CD4-positive, alpha-beta memory T cell (primary cell): ENCODE data around the gene SOS1. TPM values are rescaled to one million over a fixed set of nuclear protein-coding genes. Genes with fewer than 3 reads are reported as not detected.
A peak's percentile ranks its signal among the peaks of the same experiment; 100 is the strongest.

Experiments
- CTCF ChIA-PET: fragments of 350-600 bp; sonication (Branson Sonifier 250); formaldehyde crosslinking; loops from one replicate; lab custom pipeline; 2021; ENCODE audit warnings: inconsistent platforms; ENCODE audit not compliant: partially characterized antibody; lab: Charles Lee
- POLR2A ChIA-PET: fragments of 350-600 bp; sonication (Branson Sonifier 250); formaldehyde crosslinking; loops from one replicate; lab custom pipeline; 2021; ENCODE audit not compliant: partially characterized antibody; lab: Charles Lee
- DNase-seq, 5 donors: peaks; one replicate each; pipeline versions ENCODE4 v3.0.0 to v3.0.0-alpha.2; 2020 to 2022; ENCODE audit warnings: mixed read lengths in 1 of 5
- H3K27ac ChIP-seq: one replicate; pipeline ENCODE4 v1.7.0; 2013; ENCODE audit warnings: low read depth, low read length
- H3K27me3 ChIP-seq: 2 replicates; pipeline ENCODE4 v1.7.0; 2013; ENCODE audit warnings: mild to moderate bottlenecking, low read length, moderate library complexity; ENCODE audit not compliant: insufficient read depth
- H3K36me3 ChIP-seq: 2 replicates; pipeline ENCODE4 v1.7.0; 2013; ENCODE audit warnings: mild to moderate bottlenecking, low read length, moderate library complexity; ENCODE audit not compliant: insufficient read depth
- H3K4me1 ChIP-seq: 2 replicates; pipeline ENCODE4 v1.7.0; 2013; ENCODE audit warnings: mild to moderate bottlenecking, low read length, moderate library complexity; ENCODE audit not compliant: insufficient read depth
- H3K4me3 ChIP-seq, 2 donors: one replicate each; pipeline ENCODE4 v1.7.0; 2013; ENCODE audit warnings: low read length in 2 of 2, mild to moderate bottlenecking in 1 of 2
- H3K9me3 ChIP-seq, 2 donors: one replicate each; pipeline ENCODE4 v1.7.0; 2013; ENCODE audit warnings: low read length in 2 of 2, control low read depth in 1 of 2; ENCODE audit not compliant: control insufficient read depth in 1 of 2
- H3K27ac Mint-ChIP-seq, 7 donors: one replicate each; pipeline ENCODE4 v1.8.0; 2020 to 2021; ENCODE audit warnings: mixed read lengths in 7 of 7, mild to moderate bottlenecking in 6 of 7, inconsistent platforms in 3 of 7, moderate library complexity in 3 of 7
- H3K27me3 Mint-ChIP-seq, 2 donors: one replicate each; pipeline ENCODE4 v1.8.0; 2020 to 2021; ENCODE audit warnings: mixed read lengths in 2 of 2
- H3K36me3 Mint-ChIP-seq, 2 donors: one replicate each; pipeline ENCODE4 v1.8.0; 2020 to 2021; ENCODE audit warnings: mixed read lengths in 2 of 2, inconsistent platforms in 1 of 2, mild to moderate bottlenecking in 1 of 2
- H3K4me1 Mint-ChIP-seq, 4 donors: one replicate each; pipeline ENCODE4 v1.8.0; 2020 to 2021; ENCODE audit warnings: mixed read lengths in 4 of 4, mild to moderate bottlenecking in 1 of 4
- H3K4me3 Mint-ChIP-seq, 8 donors: one replicate each; pipeline ENCODE4 v1.8.0; 2020 to 2021; ENCODE audit warnings: mixed read lengths in 8 of 8, mild to moderate bottlenecking in 7 of 8, moderate library complexity in 6 of 8, inconsistent platforms in 3 of 8
- H3K9me3 Mint-ChIP-seq, 8 donors: one replicate each; pipeline ENCODE4 v1.8.0; 2020 to 2021; ENCODE audit warnings: mixed read lengths in 8 of 8, mild to moderate bottlenecking in 5 of 8, inconsistent platforms in 3 of 8, moderate library complexity in 1 of 8
- intact Hi-C: fragments of 100-400 bp; cut with micrococcal nuclease; formaldehyde crosslinking; loops from one replicate; pipeline ENCODE4 v1.15.1; 2023
- polyA plus RNA-seq, 2 donors: library from polyadenylated mRNA; unstranded; fragments of 300-500 nt; fragmentation: Illumina TruSeq; gene quantifications; one replicate each; pipeline ENCODE4 v1.2.3, GENCODE V29; 2021
- total RNA-seq, 2 experiments: library from RNA; stranded (reverse); gene quantifications; one replicate each; pipeline ENCODE4 v1.2.3, GENCODE V29; 2021

Gene SOS1
- total and polyA plus RNA-seq, 4 experiments from 2014 or later: 5.7 to 103 (median 60.0) TPM

DNA sequence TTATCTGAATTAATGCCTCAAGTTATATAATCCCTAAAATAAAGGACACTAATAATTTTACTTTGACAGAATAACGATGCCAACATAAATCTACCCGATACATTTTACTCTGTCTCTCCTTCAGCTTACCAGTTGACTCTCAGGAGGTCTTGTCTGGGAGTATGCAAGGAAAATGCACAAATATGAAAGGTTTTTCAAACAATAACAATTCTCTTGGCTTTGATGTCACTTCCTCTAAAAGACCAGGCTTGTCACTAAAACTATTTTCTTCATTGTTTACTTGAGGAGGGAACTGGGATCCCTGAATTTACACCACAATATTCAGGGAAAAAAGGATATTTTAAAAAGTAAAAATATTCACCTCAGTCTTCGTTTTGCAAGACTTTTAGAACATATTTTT lies 97.2 kb downstream of the SOS1 start:
- Mint-ChIP-seq H3K27me3 (no peaks in the 10 kb centered on the region), H3K9me3 (no peaks in the 10 kb centered on the region), H3K4me1 (peaks cover 0 to 9% (median 6%) of the 10 kb centered on the region in 4 donors), H3K27ac (peak overlapping the region in 2 of 7 donors; percentile 17 to 48), H3K4me3 (no peak overlapping the region), H3K36me3 (peaks cover 27 to 30% of the 10 kb centered on the region in 2 donors)
- H3K4me3 ChIP-seq: no peak overlapping the region
- H3K4me1 ChIP-seq: no peaks in the 10 kb centered on the region
- ChIA-PET POLR2A (no interaction called here), CTCF (no interaction called here)
- no peaks in the 10 kb centered on the region for H3K27me3 ChIP-seq
- intact Hi-C loops: no loop called here
- no peak overlapping the region for H3K27ac ChIP-seq
- peaks cover 3% of the 10 kb centered on the region for H3K36me3 ChIP-seq
- H3K9me3 ChIP-seq: no peaks in the 10 kb centered on the region
- no peak for DNase-seq

DNA sequence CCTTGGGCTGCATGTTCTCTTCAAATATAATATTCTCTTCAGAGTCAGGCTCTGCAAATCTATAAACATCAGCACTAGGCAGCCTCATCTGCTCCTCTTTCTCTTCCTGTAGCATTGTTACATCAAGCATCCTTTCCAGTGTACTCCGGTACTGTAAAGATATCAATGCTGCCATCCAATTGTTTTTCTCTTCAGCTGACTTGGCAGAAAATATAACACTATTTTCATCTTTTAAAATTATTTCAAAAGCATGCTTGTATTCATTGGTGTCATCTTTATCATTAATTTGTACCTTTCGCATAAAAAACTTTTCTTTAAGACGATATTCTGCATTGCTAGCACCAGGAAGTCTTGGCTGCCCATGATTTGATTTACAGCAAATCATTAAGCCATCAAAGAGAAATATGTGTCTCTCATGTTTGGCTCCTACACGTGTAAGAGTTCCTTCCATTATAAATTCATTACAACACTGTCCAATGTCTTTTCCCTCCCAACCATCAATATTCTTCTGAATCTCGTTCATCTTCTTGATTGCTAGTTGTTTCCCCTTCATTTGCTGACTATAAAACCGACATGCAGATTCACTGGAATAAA lies 98.1 kb downstream of the SOS1 start:
- Histone ChIP-seq H3K27me3 (no peaks in the 10 kb centered on the region), H3K36me3 (peaks cover 3% of the 10 kb centered on the region), H3K4me1 (no peaks in the 10 kb centered on the region), H3K4me3 (no peak overlapping the region), H3K9me3 (no peaks in the 10 kb centered on the region), H3K27ac (no peak overlapping the region)
- Mint-ChIP-seq H3K36me3 (peaks cover 20 to 24% of the 10 kb centered on the region in 2 donors), H3K27ac (peak overlapping the region in 2 of 7 donors; percentile 8 to 62), H3K4me3 (no peak overlapping the region), H3K4me1 (peaks cover 0 to 10% (median 9%) of the 10 kb centered on the region in 4 donors), H3K27me3 (no peaks in the 10 kb centered on the region), H3K9me3 (no peaks in the 10 kb centered on the region)
- no peak for DNase-seq
- ChIA-PET POLR2A (no interaction called here), CTCF (no interaction called here)
- intact Hi-C loops: no loop called here

- H3K4me1 ChIP-seq: no peaks in the 10 kb centered on the region
- POLR2A ChIA-PET: no interaction called here
- no peak for DNase-seq
- no peaks in the 10 kb centered on the region for H3K9me3 Mint-ChIP-seq
- peaks cover 3 to 11% (median 9%) of the 10 kb centered on the region in 4 donors for H3K4me1 Mint-ChIP-seq
- no peak overlapping the region for H3K27ac Mint-ChIP-seq
- H3K4me3 Mint-ChIP-seq: no peak overlapping the region
- CTCF ChIA-PET: interaction anchor here (0.9 kb wide), 1 partner anchor 210 kb away, joined by 3 read pairs; no protein-coding TSS in a partner anchor
- peaks cover 3% of the 10 kb centered on the region for H3K36me3 ChIP-seq
- no peaks in the 10 kb centered on the region for H3K27me3 Mint-ChIP-seq
- no peaks in the 10 kb centered on the region for H3K27me3 ChIP-seq
- peaks cover 20 to 23% of the 10 kb centered on the region in 2 donors for H3K36me3 Mint-ChIP-seq
- intact Hi-C loops: no loop called here
- no peaks in the 10 kb centered on the region for H3K9me3 ChIP-seq
- no peak overlapping the region for H3K4me3 ChIP-seq
- no peak overlapping the region for H3K27ac ChIP-seq
Measured at GRCh38 chr2:39020383-39020782, 100.5 kb downstream of the SOS1 start.

GRCh38 chr2:39018638-39019037 lies 102.2 kb downstream of the SOS1 start:
- no peaks in the 10 kb centered on the region for H3K27me3 Mint-ChIP-seq
- CTCF ChIA-PET: no interaction called here
- no peaks in the 10 kb centered on the region for H3K27me3 ChIP-seq
- H3K4me1 Mint-ChIP-seq: peaks cover 4 to 11% (median 9%) of the 10 kb centered on the region in 4 donors
- no peak for DNase-seq
- H3K9me3 ChIP-seq: no peaks in the 10 kb centered on the region
- H3K36me3 Mint-ChIP-seq: peaks cover 18 to 24% of the 10 kb centered on the region in 2 donors
- H3K27ac Mint-ChIP-seq: no peak overlapping the region
- intact Hi-C loops: no loop called here
- no peaks in the 10 kb centered on the region for H3K4me1 ChIP-seq
- no peak overlapping the region for H3K4me3 Mint-ChIP-seq
- peaks cover 3% of the 10 kb centered on the region for H3K36me3 ChIP-seq
- no peaks in the 10 kb centered on the region for H3K9me3 Mint-ChIP-seq
- no peak overlapping the region for H3K27ac ChIP-seq
- POLR2A ChIA-PET: no interaction called here
- no peak overlapping the region for H3K4me3 ChIP-seq

GRCh38 chr2:39017334-39017733 lies 103.5 kb downstream of the SOS1 start:
- ChIA-PET POLR2A (no interaction called here), CTCF (no interaction called here)
- Mint-ChIP-seq H3K4me3 (no peak overlapping the region), H3K27me3 (no peaks in the 10 kb centered on the region), H3K27ac (peak overlapping the region in 2 of 7 donors; percentile 7 to 15), H3K4me1 (peaks cover 4 to 9% (median 7%) of the 10 kb centered on the region in 4 donors), H3K9me3 (no peaks in the 10 kb centered on the region), H3K36me3 (peaks cover 17 to 26% of the 10 kb centered on the region in 2 donors)
- Histone ChIP-seq H3K4me3 (no peak overlapping the region), H3K27ac (no peak overlapping the region), H3K9me3 (no peaks in the 10 kb centered on the region), H3K4me1 (no peaks in the 10 kb centered on the region), H3K27me3 (no peaks in the 10 kb centered on the region), H3K36me3 (no peaks in the 10 kb centered on the region)
- DNase-seq: no peak
- intact Hi-C loops: no loop called here

DNA sequence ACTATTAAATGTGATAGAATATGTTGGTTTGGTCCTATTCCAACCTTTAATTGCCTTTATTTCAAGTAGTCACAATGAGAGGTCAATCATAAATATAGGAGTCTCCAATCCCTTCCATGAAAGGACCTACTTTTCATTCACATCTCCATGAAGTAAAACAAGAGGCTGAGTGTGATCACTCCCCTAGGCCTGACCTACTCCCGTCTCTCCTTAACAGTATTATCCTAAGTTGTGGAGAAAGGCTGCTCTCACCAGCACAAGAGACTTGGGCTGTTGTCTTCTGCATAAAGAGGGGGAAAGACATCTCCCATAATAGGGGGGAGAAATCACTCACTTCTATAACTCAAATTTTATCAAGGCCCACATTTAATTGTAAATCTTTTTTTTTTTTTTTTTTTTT lies 105.4 kb downstream of the SOS1 start:
- CTCF ChIA-PET: interaction anchor here (0.9 to 1.8 kb wide), 2 partner anchors 11 to 68 kb away, joined by 3 read pairs; no protein-coding TSS in a partner anchor
- no peaks in the 10 kb centered on the region for H3K9me3 Mint-ChIP-seq
- H3K4me1 Mint-ChIP-seq: peaks cover 4 to 9% (median 7%) of the 10 kb centered on the region in 4 donors

DNA sequence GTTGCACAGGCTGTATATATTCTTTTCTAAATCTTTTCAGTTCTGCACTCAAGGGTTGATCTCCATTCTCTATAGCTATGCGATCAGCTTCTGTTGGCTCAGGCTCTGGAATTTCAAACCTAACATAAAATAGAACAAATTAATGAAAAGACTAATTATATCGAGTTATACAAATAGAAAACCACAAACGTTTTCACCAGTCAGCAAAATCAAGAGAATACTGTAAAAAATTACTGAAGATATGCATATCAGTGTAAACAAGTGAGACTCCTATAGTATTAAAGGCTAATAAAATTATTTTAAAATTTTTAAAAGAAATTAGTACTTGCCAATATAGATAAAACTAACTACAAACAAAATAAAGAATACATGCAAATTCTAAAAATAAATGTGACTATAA lies 107.0 kb downstream of the SOS1 start:
- Mint-ChIP-seq H3K4me1 (peaks cover 1 to 4% (median 3%) of the 10 kb centered on the region in 4 donors), H3K9me3 (no peaks in the 10 kb centered on the region), H3K4me3 (no peak overlapping the region), H3K27ac (peak overlapping the region in 1 of 7 donors; percentile 17), H3K27me3 (no peaks in the 10 kb centered on the region), H3K36me3 (peaks cover 38 to 41% of the 10 kb centered on the region in 2 donors)
- CTCF ChIA-PET: interaction anchor here (1.8 kb wide), 1 partner anchor 66 kb away, joined by 3 read pairs; no protein-coding TSS in a partner anchor
- no peaks in the 10 kb centered on the region for H3K9me3 ChIP-seq
- H3K4me1 ChIP-seq: no peaks in the 10 kb centered on the region
- DNase-seq: no peak
- POLR2A ChIA-PET: no interaction called here
- no peak overlapping the region for H3K27ac ChIP-seq
- H3K36me3 ChIP-seq: peaks cover 11% of the 10 kb centered on the region
- H3K4me3 ChIP-seq: no peak overlapping the region
- no peaks in the 10 kb centered on the region for H3K27me3 ChIP-seq
- intact Hi-C loops: no loop called here

More for the DNA sequence above, 105.4 kb downstream of the SOS1 start:
- Histone ChIP-seq H3K27me3 (no peaks in the 10 kb centered on the region), H3K4me1 (no peaks in the 10 kb centered on the region), H3K9me3 (no peaks in the 10 kb centered on the region), H3K27ac (no peak overlapping the region), H3K4me3 (no peak overlapping the region), H3K36me3 (peaks cover 7% of the 10 kb centered on the region)
- no peaks in the 10 kb centered on the region for H3K27me3 Mint-ChIP-seq
- intact Hi-C loops: no loop called here
- no peak for DNase-seq
- POLR2A ChIA-PET: no interaction called here
- H3K27ac Mint-ChIP-seq: peak overlapping the region in 3 of 7 donors; percentile 30 to 91 (median 47)
- no peak overlapping the region for H3K4me3 Mint-ChIP-seq
- peaks cover 29 to 34% of the 10 kb centered on the region in 2 donors for H3K36me3 Mint-ChIP-seq
